Measurements from ENCODE around the gene BRCC3.

- TF ChIP-seq CREB5 (CRISPR knock-in tag; IDR thresholded peaks at IDR 0.05; ENCODE audit: low read depth) (no peak), ARNTL (CRISPR knock-in tag; IDR thresholded peaks at IDR 0.05; ENCODE audit: borderline replicate concordance, low read depth) (no peak), TCF4 (CRISPR knock-in tag; IDR thresholded peaks at IDR 0.05; ENCODE audit: borderline replicate concordance) (no peak), ZNF70 (CRISPR knock-in tag; IDR thresholded peaks at IDR 0.05) (no peak), POU6F1 (CRISPR knock-in tag; IDR thresholded peaks at IDR 0.05; ENCODE audit: borderline replicate concordance, low read depth) (no peak)
- TF ChIP-seq, protein P1, sequence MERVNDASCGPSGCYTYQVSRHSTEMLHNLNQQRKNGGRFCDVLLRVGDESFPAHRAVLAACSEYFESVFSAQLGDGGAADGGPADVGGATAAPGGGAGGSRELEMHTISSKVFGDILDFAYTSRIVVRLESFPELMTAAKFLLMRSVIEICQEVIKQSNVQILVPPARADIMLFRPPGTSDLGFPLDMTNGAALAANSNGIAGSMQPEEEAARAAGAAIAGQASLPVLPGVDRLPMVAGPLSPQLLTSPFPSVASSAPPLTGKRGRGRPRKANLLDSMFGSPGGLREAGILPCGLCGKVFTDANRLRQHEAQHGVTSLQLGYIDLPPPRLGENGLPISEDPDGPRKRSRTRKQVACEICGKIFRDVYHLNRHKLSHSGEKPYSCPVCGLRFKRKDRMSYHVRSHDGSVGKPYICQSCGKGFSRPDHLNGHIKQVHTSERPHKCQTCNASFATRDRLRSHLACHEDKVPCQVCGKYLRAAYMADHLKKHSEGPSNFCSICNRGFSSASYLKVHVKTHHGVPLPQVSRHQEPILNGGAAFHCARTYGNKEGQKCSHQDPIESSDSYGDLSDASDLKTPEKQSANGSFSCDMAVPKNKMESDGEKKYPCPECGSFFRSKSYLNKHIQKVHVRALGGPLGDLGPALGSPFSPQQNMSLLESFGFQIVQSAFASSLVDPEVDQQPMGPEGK (CRISPR knock-in tag; IDR thresholded peaks at IDR 0.05; ENCODE audit: borderline replicate concordance) = no peak
Observed at GRCh38 chrX:155069414-155069813, 1.9 kb upstream of the BRCC3 start.
